HepG2 (cell line): Measurements from ENCODE around the gene ARHGAP26. TPM values are rescaled to one million over a fixed set of nuclear protein-coding genes. Genes with fewer than 3 reads are reported as not detected.

Experiments used
- EP300 ChIP-seq, 3 experiments: sonication (generic) in 1 of 3; formaldehyde crosslinking in 1 of 3; IDR thresholded peaks; 2 replicates each; pipeline versions ENCODE4 v1.5.1 to v1.6.1; 2011 to 2020; ENCODE audit warnings: low read depth in 2 of 3, low read length in 2 of 3, borderline replicate concordance in 1 of 3, improper control_type of control experiment in 1 of 3, mild to moderate bottlenecking in 1 of 3, missing genetic modification reagents in 1 of 3, moderate library complexity in 1 of 3
- GPN1 ChIP-seq: sonication (generic); formaldehyde crosslinking; IDR thresholded peaks from 2 replicates; pipeline ENCODE4 v1.5.1; 2020; ENCODE audit warnings: missing genetic modification reagents, borderline replicate concordance
- HMGA1 ChIP-seq: sonication (generic); formaldehyde crosslinking; conservative IDR thresholded peaks from 2 replicates; pipeline ENCODE4 v1.4.0; 2020; ENCODE audit warnings: missing genetic modification reagents
- HNF4A ChIP-seq: sonication (generic); formaldehyde crosslinking; IDR thresholded peaks from 2 replicates; pipeline ENCODE4 v1.4.0; 2020; ENCODE audit warnings: missing genetic modification reagents
- HNF4G ChIP-seq, 2 experiments: sonication (generic) in 1 of 2; formaldehyde crosslinking in 1 of 2; IDR thresholded peaks; 2 replicates each; pipeline versions ENCODE4 v1.4.0 to v1.6.1; 2011 to 2020; ENCODE audit warnings: borderline replicate concordance in 2 of 2, low read depth in 2 of 2, mild to moderate bottlenecking in 2 of 2, low read length in 1 of 2, missing genetic modification reagents in 1 of 2, moderate library complexity in 1 of 2
- HOXD1 ChIP-seq: sonication (generic); formaldehyde crosslinking; IDR thresholded peaks from 2 replicates; pipeline ENCODE4 v1.5.0; 2020; ENCODE audit warnings: missing genetic modification reagents
- MAFF ChIP-seq: IDR thresholded peaks from 2 replicates; pipeline ENCODE4 v1.6.1; 2011; ENCODE audit warnings: low read depth, low read length, improper control_type of control experiment
- NCOA2 ChIP-seq: sonication (generic); formaldehyde crosslinking; IDR thresholded peaks from 2 replicates; pipeline ENCODE4 v1.8.0; 2022; ENCODE audit warnings: inconsistent platforms
- NR2F6 ChIP-seq, 2 experiments: IDR thresholded peaks; 2 replicates each; pipeline ENCODE4 v1.6.1; 2016; ENCODE audit warnings: antibody characterized with exemption in 1 of 2, mild to moderate bottlenecking in 1 of 2
- PHB2 ChIP-seq: fragments of 450-650 bp; IDR thresholded peaks from 2 replicates; pipeline ENCODE4 v1.6.1; 2018; ENCODE audit not compliant: partially characterized antibody
- PPARG ChIP-seq: conservative IDR thresholded peaks from 2 replicates; pipeline ENCODE4 v1.6.1; 2016; ENCODE audit warnings: missing biosample characterization, missing genetic modification reagents
- REXO4 ChIP-seq: sonication (generic); formaldehyde crosslinking; IDR thresholded peaks from 2 replicates; pipeline ENCODE4 v1.8.0; 2022; ENCODE audit warnings: missing genetic modification reagents, mild to moderate bottlenecking, borderline replicate concordance
- SMARCE1 ChIP-seq: fragments of 450-650 bp; IDR thresholded peaks from 2 replicates; pipeline ENCODE4 v1.6.1; 2017; ENCODE audit warnings: borderline replicate concordance
- SNAI1 ChIP-seq: sonication (generic); formaldehyde crosslinking; IDR thresholded peaks from 2 replicates; pipeline ENCODE4 v1.5.0; 2020; ENCODE audit warnings: mild to moderate bottlenecking, missing genetic modification reagents, borderline replicate concordance
- SOX6 ChIP-seq, 2 experiments: fragments of 450-650 bp in 1 of 2; sonication (generic) in 1 of 2; formaldehyde crosslinking in 1 of 2; IDR thresholded peaks; 2 replicates each; pipeline versions ENCODE4 v1.4.0 to v1.6.1; 2017 to 2020; ENCODE audit warnings: antibody characterized with exemption in 1 of 2, mild to moderate bottlenecking in 1 of 2, missing genetic modification reagents in 1 of 2
- THAP7 ChIP-seq: sonication (generic); formaldehyde crosslinking; IDR thresholded peaks from 2 replicates; pipeline ENCODE4 v1.8.1; 2023; ENCODE audit warnings: mild to moderate bottlenecking, missing genetic modification reagents
- ZBTB42 ChIP-seq: sonication (generic); formaldehyde crosslinking; IDR thresholded peaks from 2 replicates; pipeline ENCODE4 v1.5.0; 2020; ENCODE audit warnings: mild to moderate bottlenecking, missing genetic modification reagents
- ZBTB44 ChIP-seq: sonication (generic); formaldehyde crosslinking; IDR thresholded peaks from 2 replicates; pipeline ENCODE4 v1.4.0; 2020; ENCODE audit warnings: missing genetic modification reagents
- ZNF251 ChIP-seq: sonication (generic); formaldehyde crosslinking; IDR thresholded peaks from 2 replicates; pipeline ENCODE4 v1.9.0; 2021; ENCODE audit warnings: mild to moderate bottlenecking, missing genetic modification reagents
- ZNF687 ChIP-seq: sonication (generic); formaldehyde crosslinking; IDR thresholded peaks from 2 replicates; pipeline ENCODE4 v1.5.1; 2020; ENCODE audit warnings: mild to moderate bottlenecking, missing genetic modification reagents, moderate library complexity
- ZNF703 ChIP-seq: sonication (generic); formaldehyde crosslinking; IDR thresholded peaks from 2 replicates; pipeline ENCODE4 v1.5.1; 2020; ENCODE audit warnings: missing genetic modification reagents, mild to moderate bottlenecking, moderate library complexity, borderline replicate concordance
- ZSCAN25 ChIP-seq: sonication (generic); formaldehyde crosslinking; IDR thresholded peaks from 2 replicates; pipeline ENCODE4 v1.8.0; 2022; ENCODE audit warnings: mild to moderate bottlenecking, missing genetic modification reagents
- ZZZ3 ChIP-seq: sonication (generic); formaldehyde crosslinking; IDR thresholded peaks from 2 replicates; pipeline ENCODE4 v1.4.0; 2020; ENCODE audit warnings: missing genetic modification reagents, mild to moderate bottlenecking, borderline replicate concordance
- polyA plus RNA-seq, 8 experiments: library from polyadenylated mRNA; depleted of rRNA in 3 of 8; stranded (reverse) in 7 of 8; unstranded in 1 of 8; fragments of >200 nt; fragmentation: Illumina TruSeq in 4 of 8; extraction: Trizol in 4 of 8; gene quantifications; 2 replicates each; pipeline versions ENCODE4 v1.2.1 to v1.2.3, GENCODE V29; 2011 to 2016; ENCODE audit warnings: low read depth in 4 of 8, missing spikeins in 1 of 8, mixed read lengths in 1 of 8; ENCODE audit not compliant: insufficient read depth in 1 of 8
- total RNA-seq, 5 experiments: library from RNA; depleted of rRNA; stranded (reverse); fragments of >200 nt; fragmentation: Illumina TruSeq; extraction: Trizol; gene quantifications; 2 replicates each; pipeline ENCODE4 v1.2.3, GENCODE V29; 2016; ENCODE audit warnings: low read depth in 1 of 5

Gene ARHGAP26
- total and polyA plus RNA-seq, 2 of the 13 experiments (the other 11 are each of a cell fraction or from before 2014, with no cell fraction given): 9.6 to 18.2 TPM

- no peak for TF ChIP-seq PHB2
- no peak for TF ChIP-seq SOX6 (IDR thresholded peaks at IDR 0.05)
- TF ChIP-seq SOX6 (CRISPR knock-in tag; IDR thresholded peaks at IDR 0.05): peak; percentile 68
- TF ChIP-seq NR2F6 (IDR thresholded peaks at IDR 0.05): peak; percentile 13; the same call in 1 of the 2 replicates
- TF ChIP-seq NR2F6 (CRISPR knock-in tag; IDR thresholded peaks at IDR 0.05): peak; percentile 18; the same call in 1 of the 2 replicates
- no peak for TF ChIP-seq ZNF703 (CRISPR knock-in tag)
- TF ChIP-seq ZBTB42 (CRISPR knock-in tag): no peak
- TF ChIP-seq SNAI1 (CRISPR knock-in tag): no peak
- TF ChIP-seq GPN1 (CRISPR knock-in tag): no peak
- no peak for TF ChIP-seq ZZZ3 (CRISPR knock-in tag)
- TF ChIP-seq HNF4A (CRISPR knock-in tag): peak; percentile 88
- TF ChIP-seq HOXD1: no peak
- TF ChIP-seq EP300 (IDR thresholded peaks at IDR 0.05; ENCODE audit: low read depth in 2 of 2, low read length in 2 of 2): peak in 1 of 2 experiments; percentile 67; a peak in 2 of 4 replicates
- TF ChIP-seq EP300 (CRISPR knock-in tag; IDR thresholded peaks at IDR 0.05; ENCODE audit: borderline replicate concordance): no peak
- peak; percentile 74 for TF ChIP-seq HNF4G (IDR thresholded peaks at IDR 0.05; ENCODE audit: borderline replicate concordance, low read depth, low read length)
- TF ChIP-seq HNF4G (CRISPR knock-in tag; IDR thresholded peaks at IDR 0.05; ENCODE audit: borderline replicate concordance, low read depth): no peak
- TF ChIP-seq PPARG (CRISPR knock-in tag): 0 out of 2 replicates have a peak, but pooled peaks have one; percentile 60
- TF ChIP-seq NCOA2: peak; percentile 27; the same call in 1 of the 2 replicates
- TF ChIP-seq SMARCE1: no peak
- no peak for TF ChIP-seq ZSCAN25 (CRISPR knock-in tag)
- TF ChIP-seq HMGA1 (CRISPR knock-in tag): no peak
- no peak for TF ChIP-seq ZNF687 (CRISPR knock-in tag)
- no peak for TF ChIP-seq THAP7 (CRISPR knock-in tag)
- no peak for TF ChIP-seq MAFF
- TF ChIP-seq ZNF251 (CRISPR knock-in tag): no peak
- TF ChIP-seq ZBTB44 (CRISPR knock-in tag): no peak
- no peak for TF ChIP-seq REXO4 (CRISPR knock-in tag)
These were observed 150.9 kb downstream of the ARHGAP26 start (continued) for GRCh38 chr5:142920849-142921612.
